ENCODE results near the gene PPP1R9A. TPM values are rescaled to one million over a fixed set of nuclear protein-coding genes. Genes with fewer than 3 reads are reported as not detected.

The PPP1R9A gene
- polyA plus RNA-seq, 1 donor from 2014 or later = 52.8 TPM

- H3K9me2 ChIP-seq (ENCODE audit: insufficient read depth, low read length) = no peaks in the 10 kb centered on the region
- H3K79me2 ChIP-seq (replicated peaks; ENCODE audit: insufficient read depth, low read length) = peaks cover 4% of the 10 kb centered on the region
- H2AFZ ChIP-seq (ENCODE audit: low read depth, low read length) = no peak overlapping the region
- no peaks in the 10 kb centered on the region for H3K27me3 ChIP-seq (ENCODE audit: insufficient read depth, low read depth, low read length)
- no peak overlapping the region for H3K27ac ChIP-seq (ENCODE audit: low read length)
- no peak overlapping the region for H3K4me2 ChIP-seq (ENCODE audit: low read length)
- no peak overlapping the region for H3K9ac ChIP-seq (ENCODE audit: low read length)
- TF ChIP-seq EZH2 (IDR thresholded peaks at IDR 0.05; ENCODE audit: borderline replicate concordance, insufficient read depth, low read length, poor library complexity, severe bottlenecking) = no peak
- no peak for TF ChIP-seq REST (IDR thresholded peaks at IDR 0.05; ENCODE audit: borderline replicate concordance)
- TF ChIP-seq POLR2AphosphoS5 (IDR thresholded peaks at IDR 0.05) = no peak
- no peak for TF ChIP-seq SMC3 (conservative IDR thresholded peaks at IDR 0.05; ENCODE audit: poor library complexity)
- TF ChIP-seq CTCF (IDR thresholded peaks at IDR 0.05; ENCODE audit: poor library complexity, severe bottlenecking) = no peak
- no peak for TF ChIP-seq RAD21 (conservative IDR thresholded peaks at IDR 0.05)
- TF ChIP-seq EP300 (conservative IDR thresholded peaks at IDR 0.05; ENCODE audit: poor library complexity, severe bottlenecking) = no peak
- no peak for TF ChIP-seq MXI1 (conservative IDR thresholded peaks at IDR 0.05; ENCODE audit: poor library complexity, severe bottlenecking)
- no peak for TF ChIP-seq TAF1 (IDR thresholded peaks at IDR 0.05; ENCODE audit: low read depth)
- no peaks in the 10 kb centered on the region for H4K20me1 ChIP-seq (ENCODE audit: insufficient read depth)
- no peaks in the 10 kb centered on the region for H3K9me3 ChIP-seq (ENCODE audit: low read length)
- no peaks in the 10 kb centered on the region for H3F3A ChIP-seq (ENCODE audit: insufficient read depth, low read length, poor library complexity, severe bottlenecking)
- no peak overlapping the region for H3K4me3 ChIP-seq (ENCODE audit: low read length)
- no peaks in the 10 kb centered on the region for H3K36me3 ChIP-seq (ENCODE audit: insufficient read depth, low read length)
These were observed 120.0 kb downstream of the PPP1R9A start for GRCh38 chr7:95027234-95027872.

GRCh38 chr7:95028683-95029082 lies 121.3 kb downstream of the PPP1R9A start:
- Histone ChIP-seq H3K9me3 (ENCODE audit: low read length) (no peaks in the 10 kb centered on the region), H2AFZ (ENCODE audit: low read depth, low read length) (no peak overlapping the region), H3K9me2 (ENCODE audit: insufficient read depth, low read length) (no peaks in the 10 kb centered on the region), H4K20me1 (ENCODE audit: insufficient read depth) (no peaks in the 10 kb centered on the region), H3K27me3 (ENCODE audit: insufficient read depth, low read depth, low read length) (no peaks in the 10 kb centered on the region), H3K36me3 (ENCODE audit: insufficient read depth, low read length) (no peaks in the 10 kb centered on the region), H3K79me2 (replicated peaks; ENCODE audit: insufficient read depth, low read length) (peaks cover 6% of the 10 kb centered on the region), H3F3A (ENCODE audit: insufficient read depth, low read length, poor library complexity, severe bottlenecking) (no peaks in the 10 kb centered on the region), H3K9ac (ENCODE audit: low read length) (no peak overlapping the region), H3K27ac (ENCODE audit: low read length) (no peak overlapping the region), H3K4me3 (ENCODE audit: low read length) (no peak overlapping the region), H3K4me2 (ENCODE audit: low read length) (no peak overlapping the region)
- TF ChIP-seq EP300 (conservative IDR thresholded peaks at IDR 0.05; ENCODE audit: poor library complexity, severe bottlenecking) (no peak), RAD21 (conservative IDR thresholded peaks at IDR 0.05) (no peak), MXI1 (conservative IDR thresholded peaks at IDR 0.05; ENCODE audit: poor library complexity, severe bottlenecking) (no peak), REST (IDR thresholded peaks at IDR 0.05; ENCODE audit: borderline replicate concordance) (no peak), EZH2 (IDR thresholded peaks at IDR 0.05; ENCODE audit: borderline replicate concordance, insufficient read depth, low read length, poor library complexity, severe bottlenecking) (no peak), CTCF (IDR thresholded peaks at IDR 0.05; ENCODE audit: poor library complexity, severe bottlenecking) (no peak), SMC3 (conservative IDR thresholded peaks at IDR 0.05; ENCODE audit: poor library complexity) (no peak), TAF1 (IDR thresholded peaks at IDR 0.05; ENCODE audit: low read depth) (no peak), POLR2AphosphoS5 (IDR thresholded peaks at IDR 0.05) (no peak)

All from neural cell (in vitro differentiated cells).